Renal cortex interstitium (tissue), 11 donors: Measurements from ENCODE around the gene NPY4R2. TPM values are rescaled to one million over a fixed set of nuclear protein-coding genes. Genes with fewer than 3 reads are reported as not detected.
"Not testable (repeated sequence)": the region's sequence is repeated elsewhere in the genome, so short reads cannot be mapped to it uniquely, and the experiment has no call there.

ENCODE experiments used
- DNase-seq, 11 donors: peaks; one replicate each; pipeline ENCODE4 v3.0.0-alpha.2; 2013; ENCODE audit warnings: low read depth in 9 of 11, low spot score in 4 of 11; ENCODE audit errors: extremely low read depth in 1 of 11
- polyA plus RNA-seq, 3 donors: library from polyadenylated mRNA; unstranded; fragments of 120-200 nt; gene quantifications; one replicate each; pipeline ENCODE4 v1.2.1, GENCODE V29; 2013; ENCODE audit not compliant: insufficient read length in 3 of 3

The NPY4R2 gene
- polyA plus RNA-seq, 3 donors, result not detected

GRCh38 chr10:47971598-47971997, 53.1 kb downstream of the NPY4R2 start:
- DNase-seq, result not testable (repeated sequence)

DNA sequence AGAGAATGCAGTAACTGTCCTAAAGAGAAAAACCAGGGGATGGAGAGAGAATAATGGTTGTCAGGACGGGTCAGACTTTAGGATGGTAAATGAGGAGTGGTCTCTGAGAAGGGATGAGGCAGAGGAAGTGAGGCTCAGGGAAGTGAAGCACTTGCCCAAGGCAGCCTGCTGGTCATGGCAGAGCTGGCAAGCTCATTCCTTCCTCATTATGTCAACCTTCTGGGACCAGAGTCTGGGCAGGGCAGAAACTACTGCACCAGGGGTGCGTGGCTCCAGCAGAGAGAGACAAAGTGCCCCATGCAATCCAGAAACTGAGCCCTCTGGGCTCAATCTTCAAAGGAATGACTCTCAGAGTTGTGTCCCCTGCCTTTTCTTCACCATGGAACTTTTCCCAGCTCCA, 53.6 kb downstream of the NPY4R2 start:
- DNase-seq, result not testable (repeated sequence)

Other genes with a start within 250 kb of the NPY4R2 start
- gene SYT15B, start 155.1 kb upstream of the NPY4R2 start, polyA plus RNA-seq, result 1 to 10 TPM in 2 of 3 donors, under 1 TPM in 1; 0.89 to 2.6 (median 2.3) TPM
- not detected for gene FAM25C, start 81.1 kb downstream of the NPY4R2 start, polyA plus RNA-seq